HepG2 (cell line): ENCODE data around the gene GATM. TPM values are rescaled to one million over a fixed set of nuclear protein-coding genes. Genes with fewer than 3 reads are reported as not detected.

Experiments
- ADNP ChIP-seq: sonication (generic); formaldehyde crosslinking; IDR thresholded peaks from 2 replicates; pipeline ENCODE4 v1.4.0; 2020; ENCODE audit warnings: missing genetic modification reagents
- ARNT2 ChIP-seq: sonication (generic); formaldehyde crosslinking; IDR thresholded peaks from 2 replicates; pipeline ENCODE4 v1.8.0; 2022; ENCODE audit warnings: mild to moderate bottlenecking, low read depth, missing genetic modification reagents, moderate library complexity
- DR1 ChIP-seq: sonication (generic); formaldehyde crosslinking; IDR thresholded peaks from 2 replicates; pipeline ENCODE4 v1.8.0; 2021; ENCODE audit warnings: mild to moderate bottlenecking, missing genetic modification reagents, inconsistent platforms
- FLYWCH1 ChIP-seq: sonication (generic); formaldehyde crosslinking; IDR thresholded peaks from 2 replicates; pipeline ENCODE4 v1.8.1; 2023; ENCODE audit warnings: mild to moderate bottlenecking, missing genetic modification reagents
- GATAD2A ChIP-seq: IDR thresholded peaks from 2 replicates; pipeline ENCODE4 v1.6.1; 2016
- HDAC1 ChIP-seq: sonication (generic); formaldehyde crosslinking; IDR thresholded peaks from 2 replicates; pipeline ENCODE4 v1.5.1; 2020; ENCODE audit warnings: mild to moderate bottlenecking, missing genetic modification reagents
- HNF1B ChIP-seq: sonication (generic); formaldehyde crosslinking; IDR thresholded peaks from 2 replicates; pipeline ENCODE4 v1.5.1; 2020; ENCODE audit warnings: mild to moderate bottlenecking, moderate library complexity, missing genetic modification reagents
- MNT ChIP-seq: fragments of 450-650 bp; IDR thresholded peaks from 2 replicates; pipeline ENCODE4 v1.6.1; 2016
- NAIF1 ChIP-seq: sonication (generic); formaldehyde crosslinking; IDR thresholded peaks from 2 replicates; pipeline ENCODE4 v1.5.0; 2020; ENCODE audit warnings: mild to moderate bottlenecking, missing genetic modification reagents, borderline replicate concordance
- RERE ChIP-seq: IDR thresholded peaks from 2 replicates; pipeline ENCODE4 v1.6.1; 2016; ENCODE audit warnings: low read depth, missing genetic modification reagents, missing compliant biosample characterization
- REXO4 ChIP-seq: sonication (generic); formaldehyde crosslinking; IDR thresholded peaks from 2 replicates; pipeline ENCODE4 v1.8.0; 2022; ENCODE audit warnings: missing genetic modification reagents, mild to moderate bottlenecking, borderline replicate concordance
- RXRA ChIP-seq: sonication (generic); formaldehyde crosslinking; IDR thresholded peaks from 2 replicates; pipeline ENCODE4 v1.5.1; 2020; ENCODE audit warnings: missing genetic modification reagents
- SP5 ChIP-seq: IDR thresholded peaks from 2 replicates; pipeline ENCODE4 v1.6.1; 2016; ENCODE audit warnings: low read depth, borderline replicate concordance
- ZFY ChIP-seq: sonication (generic); formaldehyde crosslinking; IDR thresholded peaks from 2 replicates; pipeline ENCODE4 v1.4.0; 2020; ENCODE audit warnings: missing genetic modification reagents
- ZNF275 ChIP-seq: sonication (generic); formaldehyde crosslinking; IDR thresholded peaks from 2 replicates; pipeline ENCODE4 v1.8.0; 2022; ENCODE audit warnings: missing genetic modification reagents, mild to moderate bottlenecking, inconsistent platforms, borderline replicate concordance
- ZNF33A ChIP-seq: sonication (generic); formaldehyde crosslinking; IDR thresholded peaks from 2 replicates; pipeline ENCODE4 v1.5.1; 2020; ENCODE audit warnings: missing genetic modification reagents, mild to moderate bottlenecking, moderate library complexity, borderline replicate concordance
- ZNF746 ChIP-seq: sonication (generic); formaldehyde crosslinking; IDR thresholded peaks from 2 replicates; pipeline ENCODE4 v1.8.0; 2022; ENCODE audit warnings: mild to moderate bottlenecking, missing genetic modification reagents
- ZNF776 ChIP-seq: sonication (generic); formaldehyde crosslinking; IDR thresholded peaks from 2 replicates; pipeline ENCODE4 v1.4.0; 2020; ENCODE audit warnings: mild to moderate bottlenecking, missing genetic modification reagents
- polyA plus RNA-seq, 8 experiments: library from polyadenylated mRNA; depleted of rRNA in 3 of 8; stranded (reverse) in 7 of 8; unstranded in 1 of 8; fragments of >200 nt; fragmentation: Illumina TruSeq in 4 of 8; extraction: Trizol in 4 of 8; gene quantifications; 2 replicates each; pipeline versions ENCODE4 v1.2.1 to v1.2.3, GENCODE V29; 2011 to 2016; ENCODE audit warnings: low read depth in 4 of 8, missing spikeins in 1 of 8, mixed read lengths in 1 of 8; ENCODE audit not compliant: insufficient read depth in 1 of 8
- total RNA-seq, 5 experiments: library from RNA; depleted of rRNA; stranded (reverse); fragments of >200 nt; fragmentation: Illumina TruSeq; extraction: Trizol; gene quantifications; 2 replicates each; pipeline ENCODE4 v1.2.3, GENCODE V29; 2016; ENCODE audit warnings: low read depth in 1 of 5

The GATM gene
- total and polyA plus RNA-seq, 2 of the 13 experiments (the other 11 are each of a cell fraction or from before 2014, with no cell fraction given): 2.1 to 16.8 TPM

- TF ChIP-seq MNT: no peak
- no peak for TF ChIP-seq ADNP
- no peak for TF ChIP-seq ZNF746 (CRISPR knock-in tag)
- no peak for TF ChIP-seq FLYWCH1
- peak; percentile 36; the same call in 1 of the 2 replicates for TF ChIP-seq RERE (CRISPR knock-in tag)
- TF ChIP-seq GATAD2A: peak; percentile 94
- TF ChIP-seq DR1 (CRISPR knock-in tag): no peak
- TF ChIP-seq REXO4 (CRISPR knock-in tag): no peak
- no peak for TF ChIP-seq HNF1B
- no peak for TF ChIP-seq ARNT2 (CRISPR knock-in tag)
- no peak for TF ChIP-seq NAIF1
- TF ChIP-seq HDAC1 (CRISPR knock-in tag): peak; percentile 29; the same call in 1 of the 2 replicates
- TF ChIP-seq RXRA (CRISPR knock-in tag): no peak
- TF ChIP-seq ZNF33A (CRISPR knock-in tag): no peak
- TF ChIP-seq SP5 (CRISPR knock-in tag): 0 out of 2 replicates have a peak, but pooled peaks have one; percentile 22
- TF ChIP-seq ZNF275 (CRISPR knock-in tag): no peak
- no peak for TF ChIP-seq ZFY (CRISPR knock-in tag)
- no peak for TF ChIP-seq ZNF776 (CRISPR knock-in tag)
Measured at GRCh38 chr15:45387380-45388007, 9.2 kb upstream of the GATM start (continued).
